ENCODE results near the gene ZNF3. TPM values are rescaled to one million over a fixed set of nuclear protein-coding genes. Genes with fewer than 3 reads are reported as not detected.

ZNF3 gene
- total RNA-seq, 1 experiment from 2014 or later = 25.1 TPM

GRCh38 chr7:100053215-100053614, 28.3 kb downstream of the ZNF3 start:
- DNase-seq (ENCODE audit: low read depth) = peak; percentile 52

DNA sequence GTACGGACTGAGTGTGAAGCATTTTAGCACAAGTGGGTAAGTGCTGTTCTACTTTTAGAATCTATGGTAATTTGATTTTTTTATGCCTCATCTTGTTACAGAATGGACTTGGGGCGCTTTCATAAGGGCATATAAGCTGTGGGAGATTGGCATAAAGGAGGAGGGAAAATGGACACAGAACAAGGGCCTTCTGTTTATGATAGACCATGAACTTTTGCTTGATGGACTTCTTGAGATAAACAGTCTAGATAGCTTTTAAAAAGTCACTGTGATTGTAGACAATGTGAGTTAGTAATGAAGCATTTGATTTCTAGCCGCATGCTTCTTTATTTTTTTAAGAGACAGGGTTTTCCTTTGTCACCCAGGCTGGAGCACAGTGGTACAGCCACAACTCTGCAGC, 29.9 kb downstream of the ZNF3 start:
- DNase-seq (ENCODE audit: low read depth) = peak; percentile 25

DNA sequence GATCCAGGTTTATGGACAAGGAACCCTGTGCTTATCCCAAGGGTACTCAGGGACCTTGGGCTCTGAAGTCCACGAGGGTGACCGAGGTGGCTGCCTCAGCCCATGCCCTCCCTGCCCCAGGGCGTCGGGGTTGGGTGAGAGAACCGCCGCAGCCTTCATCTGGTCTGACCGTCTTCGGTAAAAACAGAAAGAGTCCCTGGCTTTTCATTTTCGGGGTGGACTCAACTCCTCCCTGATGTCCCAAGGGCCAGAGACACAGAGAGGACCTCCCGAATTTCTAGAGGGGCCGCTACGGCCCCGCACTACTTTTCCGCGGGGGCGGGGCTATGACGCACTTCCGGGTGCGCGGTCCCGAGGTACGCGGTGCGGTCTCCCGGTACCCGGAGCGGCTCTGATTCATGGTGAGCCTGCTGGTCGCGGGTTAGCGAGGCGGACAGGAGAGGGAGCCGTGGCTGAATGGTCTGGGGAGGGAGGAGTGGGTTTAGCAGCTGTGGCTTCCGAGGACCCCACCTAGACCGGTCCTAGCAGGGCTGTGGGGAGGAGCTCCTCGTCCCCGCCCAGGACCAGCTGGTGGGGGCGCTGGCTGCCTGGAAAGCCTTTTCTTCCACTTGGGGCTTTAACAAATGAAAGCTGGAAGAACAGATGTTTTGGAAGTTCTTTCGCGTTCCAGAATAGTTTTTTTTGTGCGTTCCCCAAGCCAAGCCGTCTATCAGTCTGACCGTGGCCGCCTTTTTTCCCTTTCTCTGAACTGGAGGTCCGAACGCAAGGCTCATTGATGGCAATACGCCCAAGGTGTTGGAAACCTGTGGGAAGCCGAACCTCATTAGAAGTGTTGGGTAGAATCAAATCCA, 31.9 kb downstream of the ZNF3 start, which contains the start of gene ZSCAN21:
Gene ZSCAN21 (plus strand): TSS at position 334 of the 851 bp plus-strand sequence. CDS start 7,233 bp downstream, outside the sequence.
- peak; percentile 84 for DNase-seq (ENCODE audit: low read depth)

DNA sequence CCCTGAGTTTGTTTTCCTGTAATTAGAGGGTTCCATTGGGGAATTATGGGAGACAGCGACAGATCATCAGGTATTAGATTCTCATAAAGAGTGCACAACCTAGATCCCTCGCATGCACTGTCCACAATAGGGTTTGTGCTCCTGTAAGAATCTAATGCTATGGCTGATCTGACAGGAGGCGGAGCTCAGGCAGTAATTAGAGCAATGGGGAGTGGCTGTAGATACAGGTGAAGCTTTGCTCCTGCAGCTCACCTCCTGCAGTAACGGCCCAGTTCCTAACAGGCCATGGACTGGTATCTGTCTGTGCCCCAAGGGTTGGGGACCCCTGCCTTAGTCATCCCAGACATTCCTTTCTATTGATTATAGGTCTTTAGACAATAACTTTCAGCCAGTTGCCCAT, 32.8 kb downstream of the ZNF3 start:
- DNase-seq (ENCODE audit: low read depth) = no peak

DNA sequence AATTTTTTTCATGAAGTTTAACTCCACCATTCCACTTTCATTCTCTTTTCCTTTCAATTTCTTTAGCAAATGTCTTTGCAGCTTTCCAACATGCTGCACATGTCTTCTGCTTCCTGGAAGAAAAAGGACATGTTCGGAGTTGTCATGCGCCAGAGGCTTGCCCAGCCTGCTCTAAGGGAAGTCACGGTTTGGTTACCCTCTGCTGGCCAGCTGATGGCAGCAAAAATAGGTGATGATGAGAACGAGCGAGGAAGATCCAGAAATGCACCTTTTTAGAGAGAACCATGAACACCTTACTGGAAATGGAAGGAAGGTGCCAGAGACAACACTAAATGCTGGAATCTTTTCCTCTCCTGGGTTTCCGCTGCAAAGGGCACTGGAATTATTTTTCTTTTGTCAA, 36.8 kb downstream of the ZNF3 start:
- DNase-seq (ENCODE audit: low read depth) = peak; percentile 54

- no peak for DNase-seq (ENCODE audit: low read depth)
These were observed 40.9 kb downstream of the ZNF3 start for GRCh38 chr7:100040575-100040974.

GRCh38 chr7:100038326-100038725, 43.2 kb downstream of the ZNF3 start:
- no peak for DNase-seq (ENCODE audit: low read depth)

DNA sequence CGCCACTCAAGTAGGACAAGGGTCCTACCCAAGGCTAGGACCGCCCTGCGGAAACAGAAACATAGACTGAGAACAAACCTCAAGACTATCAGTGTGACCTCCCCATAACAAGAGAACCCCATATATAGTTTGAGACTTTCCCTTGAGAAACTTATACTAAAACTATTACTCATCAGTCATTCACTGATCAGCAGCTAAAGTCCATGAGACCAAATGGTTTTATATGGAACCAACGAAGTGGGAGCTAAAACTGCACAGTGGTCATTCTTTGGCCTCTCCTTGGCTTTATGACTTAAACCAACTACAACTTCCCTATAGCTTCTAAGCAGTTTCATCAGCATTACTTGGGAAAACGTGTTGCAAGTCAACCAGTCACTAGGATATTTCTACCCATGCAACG, 45.6 kb downstream of the ZNF3 start:
- no peak for DNase-seq (ENCODE audit: low read depth)

DNA sequence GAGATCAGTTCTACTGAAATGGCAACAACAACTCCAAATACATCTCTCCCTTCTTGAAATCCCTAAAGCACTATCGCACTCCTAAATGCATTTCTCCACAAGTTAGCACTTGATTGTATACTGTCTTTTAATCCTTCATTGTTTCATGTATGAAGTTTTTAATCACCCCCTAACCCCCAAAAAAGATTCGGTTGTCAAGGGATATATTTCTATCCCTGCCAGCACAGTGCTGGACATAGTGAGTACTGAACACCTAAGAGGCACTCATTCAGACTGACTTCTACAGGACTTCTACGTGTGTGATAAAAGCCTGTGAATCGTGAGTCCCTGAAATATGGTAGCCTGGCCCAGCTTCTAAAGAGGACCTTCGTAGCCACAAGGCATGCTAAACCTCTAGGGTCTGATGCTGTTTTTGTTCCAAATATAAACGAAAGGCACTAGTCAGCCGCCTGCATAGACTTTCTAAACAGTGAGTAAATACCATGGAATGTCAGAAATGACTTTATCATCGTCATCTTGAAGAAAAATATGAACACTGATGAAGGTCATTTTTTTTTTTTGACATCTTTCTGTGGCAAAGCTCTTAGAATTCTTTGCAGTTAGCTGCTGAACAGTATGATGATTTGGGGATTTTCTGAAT, 46.5 kb downstream of the ZNF3 start:
- DNase-seq (ENCODE audit: low read depth) = peak; percentile 58

DNA sequence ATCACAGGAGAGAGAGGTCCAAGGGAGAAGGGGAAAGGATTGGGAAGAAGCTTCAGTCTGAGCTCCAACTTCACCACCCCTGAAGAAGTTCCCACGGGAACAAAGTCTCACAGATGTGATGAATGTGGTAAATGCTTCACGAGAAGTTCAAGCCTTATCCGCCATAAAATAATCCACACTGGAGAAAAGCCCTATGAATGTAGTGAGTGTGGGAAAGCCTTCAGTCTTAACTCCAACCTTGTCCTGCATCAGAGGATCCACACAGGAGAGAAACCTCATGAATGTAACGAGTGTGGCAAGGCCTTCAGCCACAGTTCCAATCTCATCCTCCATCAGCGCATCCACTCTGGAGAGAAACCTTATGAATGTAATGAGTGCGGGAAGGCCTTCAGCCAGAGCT, 48.0 kb downstream of the ZNF3 start:
- no peak for DNase-seq (ENCODE audit: low read depth)

GRCh38 chr7:100029596-100029995, 51.9 kb downstream of the ZNF3 start:
- no peak for DNase-seq (ENCODE audit: low read depth)

DNA sequence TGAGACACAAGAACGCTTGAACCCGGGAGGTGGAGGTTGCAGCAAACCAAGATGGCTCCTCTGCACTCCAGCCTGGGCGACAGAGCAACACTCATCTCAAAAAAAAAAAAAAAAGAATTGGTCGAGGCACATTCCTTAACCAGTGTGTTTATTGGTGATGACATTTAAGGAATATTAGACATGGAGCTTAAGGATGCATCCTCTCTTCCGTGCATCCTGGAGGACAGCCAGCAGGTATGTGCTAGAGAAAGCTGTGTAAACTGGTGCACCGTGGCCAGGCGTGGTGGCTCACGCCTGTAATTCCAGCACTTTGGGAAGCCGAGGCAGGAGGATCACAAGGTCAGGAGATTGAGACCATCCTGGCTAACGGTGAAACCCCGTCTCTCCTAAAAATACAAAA, 54.3 kb downstream of the ZNF3 start:
- DNase-seq (ENCODE audit: low read depth) = no peak

DNA sequence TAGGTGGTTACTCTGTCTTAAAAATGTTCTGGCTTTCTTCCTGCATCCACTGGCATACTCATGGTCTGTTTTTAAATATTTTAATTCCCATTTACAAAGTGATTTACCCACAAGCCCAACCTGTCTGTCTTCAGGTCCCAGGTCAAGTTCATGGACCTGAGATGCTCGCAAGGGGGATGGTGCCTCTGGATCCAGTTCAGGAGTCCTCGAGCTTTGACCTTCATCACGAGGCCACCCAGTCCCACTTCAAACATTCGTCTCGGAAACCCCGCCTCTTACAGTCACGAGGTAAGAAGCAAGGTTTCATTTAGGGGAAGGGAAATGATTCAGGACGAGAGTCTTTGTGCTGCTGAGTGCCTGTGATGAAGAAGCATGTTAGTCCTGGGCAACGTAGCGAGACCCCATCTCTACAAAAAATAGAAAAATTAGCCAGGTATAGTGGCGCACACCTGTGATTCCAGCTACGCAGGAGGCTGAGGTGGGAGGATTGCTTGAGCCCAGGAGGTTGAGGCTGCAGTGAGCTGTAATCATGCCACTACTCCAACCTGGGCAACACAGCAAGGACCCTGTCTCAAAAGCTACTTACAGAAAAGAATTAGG, 57.4 kb downstream of the ZNF3 start:
- DNase-seq (ENCODE audit: low read depth) = no peak

GRCh38 chr7:100023526-100023925, 58.0 kb downstream of the ZNF3 start:
- no peak for DNase-seq (ENCODE audit: low read depth)

GRCh38 chr7:100022621-100023020, 58.9 kb downstream of the ZNF3 start:
- no peak for DNase-seq (ENCODE audit: low read depth)

GRCh38 chr7:100021297-100021696, 60.2 kb downstream of the ZNF3 start:
- DNase-seq (ENCODE audit: low read depth) = no peak

Other genes with a start within 250 kb of the ZNF3 start
- 0.39 TPM in 1 of 2 replicates, not detected in the other for gene OR2AE1, start 204.7 kb downstream of the ZNF3 start, total RNA-seq (2014; rRNA removed; shearing (Covaris generic))
- 19.1 and 19.4 TPM in 2 replicates for gene TRIM4, start 162.2 kb downstream of the ZNF3 start, total RNA-seq (2014; rRNA removed; shearing (Covaris generic))
- gene GJC3, start 152.1 kb downstream of the ZNF3 start, total RNA-seq (2014; rRNA removed; shearing (Covaris generic)) = 0.12 TPM in 1 of 2 replicates, not detected in the other
- 2.1 and 2.2 TPM in 2 replicates for gene AZGP1, start 105.7 kb downstream of the ZNF3 start, total RNA-seq (2014; rRNA removed; shearing (Covaris generic))
- 10.2 and 10.7 TPM in 2 replicates for gene ZKSCAN1, start 66.1 kb downstream of the ZNF3 start, total RNA-seq (2014; rRNA removed; shearing (Covaris generic))
- gene ZSCAN21, start 31.9 kb downstream of the ZNF3 start, total RNA-seq (2014; rRNA removed; shearing (Covaris generic)) = 13.5 and 15.4 TPM in 2 replicates
- 63.6 and 83.4 TPM in 2 replicates for gene COPS6, start 7.2 kb upstream of the ZNF3 start, total RNA-seq (2014; rRNA removed; shearing (Covaris generic))
- gene MCM7, start 19.7 kb upstream of the ZNF3 start, total RNA-seq (2014; rRNA removed; shearing (Covaris generic)) = 216 and 221 TPM in 2 replicates
- 22.6 and 36.8 TPM in 2 replicates for gene AP4M1, start 19.9 kb upstream of the ZNF3 start, total RNA-seq (2014; rRNA removed; shearing (Covaris generic))
- gene TAF6, start 37.6 kb upstream of the ZNF3 start, total RNA-seq (2014; rRNA removed; shearing (Covaris generic)) = 66.7 and 80.4 TPM in 2 replicates
- 32.6 and 34.7 TPM in 2 replicates for gene CNPY4, start 37.9 kb upstream of the ZNF3 start, total RNA-seq (2014; rRNA removed; shearing (Covaris generic))
- 1.6 and 4.8 TPM in 2 replicates for gene MBLAC1, start 45.2 kb upstream of the ZNF3 start, total RNA-seq (2014; rRNA removed; shearing (Covaris generic))
- gene LAMTOR4, start 67.2 kb upstream of the ZNF3 start, total RNA-seq (2014; rRNA removed; shearing (Covaris generic)) = 221 and 278 TPM in 2 replicates
- 5.8 and 8.1 TPM in 2 replicates for gene TRAPPC14, start 77.0 kb upstream of the ZNF3 start, total RNA-seq (2014; rRNA removed; shearing (Covaris generic))
- 10.0 and 10.2 TPM in 2 replicates for gene GAL3ST4, start 86.9 kb upstream of the ZNF3 start, total RNA-seq (2014; rRNA removed; shearing (Covaris generic))
- gene GPC2, start 95.7 kb upstream of the ZNF3 start, total RNA-seq (2014; rRNA removed; shearing (Covaris generic)) = 2.5 and 5.7 TPM in 2 replicates
- gene STAG3, start 96.2 kb upstream of the ZNF3 start, total RNA-seq (2014; rRNA removed; shearing (Covaris generic)) = 2.5 and 3.8 TPM in 2 replicates
- gene PVRIG, start 138.2 kb upstream of the ZNF3 start, total RNA-seq (2014; rRNA removed; shearing (Covaris generic)) = not detected in 2 replicates
- not detected in 2 replicates for gene SPDYE3, start 226.0 kb upstream of the ZNF3 start, total RNA-seq (2014; rRNA removed; shearing (Covaris generic))

Data from RPMI7951 (cell line).